ENCODE measurements around the gene LRRC27. TPM values are rescaled to one million over a fixed set of nuclear protein-coding genes. Genes with fewer than 3 reads are reported as not detected.
A peak's percentile ranks its signal among the peaks of the same experiment; 100 is the strongest.
"Not testable (repeated sequence)": the region's sequence is repeated elsewhere in the genome, so short reads cannot be mapped to it uniquely, and the experiment has no call there.

The LRRC27 gene
- total and polyA plus RNA-seq, 8 donors, result 11.7 to 35.1 (median 28.3) TPM

- H3K36me3 ChIP-seq, result no peaks in the 10 kb centered on the region
- DNase-seq (no peak), ATAC-seq (peak; percentile 33)
- no peaks in the 10 kb centered on the region for H3K27me3 ChIP-seq
- H3K9me3 ChIP-seq, result no peaks in the 10 kb centered on the region
- TF ChIP-seq CTCF (IDR thresholded peaks at IDR 0.05), result no peak
- peak overlapping the region; percentile 21 to 36 for H3K4me3 ChIP-seq
- intact Hi-C loops (cut with DNase I), result no loop called here
- peaks cover 18 to 39% of the 10 kb centered on the region in 2 donors for H3K4me1 ChIP-seq
- peak overlapping the region; percentile 72 to 79 for H3K27ac ChIP-seq
Observed at GRCh38 chr10:132336919-132337407, 5.0 kb downstream of the LRRC27 start.

- ATAC-seq; H3K36me3 ChIP-seq; H3K27me3 ChIP-seq; intact Hi-C loops (cut with DNase I); DNase-seq; H3K9me3 ChIP-seq: not testable (repeated sequence)
- peak overlapping the region in 1 of 2 donors; percentile 36 for H3K4me3 ChIP-seq
- H3K4me1 ChIP-seq, result peaks cover 12 to 33% of the 10 kb centered on the region in 2 donors
- H3K27ac ChIP-seq, result peak overlapping the region; percentile 72 to 79
Observed at GRCh38 chr10:132337854-132338253, 5.9 kb downstream of the LRRC27 start.

- Histone ChIP-seq H3K27ac (no peak overlapping the region), H3K4me1 (peaks cover 10 to 28% of the 10 kb centered on the region in 2 donors), H3K27me3 (no peaks in the 10 kb centered on the region), H3K4me3 (no peak overlapping the region), H3K9me3 (no peaks in the 10 kb centered on the region), H3K36me3 (peaks cover 0 to 6% of the 10 kb centered on the region in 2 donors)
- DNase-seq, result no peak
- TF ChIP-seq CTCF (IDR thresholded peaks at IDR 0.05), result no peak
- ATAC-seq, result no peak
- intact Hi-C loops (cut with DNase I), result no loop called here
Observed at GRCh38 chr10:132338876-132339275, 6.9 kb downstream of the LRRC27 start.

GRCh38 chr10:132339276-132339675 is 7.3 kb downstream of the LRRC27 start:
- TF ChIP-seq CTCF (IDR thresholded peaks at IDR 0.05), result no peak
- Histone ChIP-seq H3K27me3 (no peaks in the 10 kb centered on the region), H3K27ac (no peak overlapping the region), H3K36me3 (peaks cover 0 to 6% of the 10 kb centered on the region in 2 donors), H3K4me1 (peaks cover 10 to 28% of the 10 kb centered on the region in 2 donors), H3K4me3 (no peak overlapping the region), H3K9me3 (no peaks in the 10 kb centered on the region)
- DNase-seq (no peak), ATAC-seq (no peak)
- intact Hi-C loops (cut with DNase I), result no loop called here

- intact Hi-C loops (cut with DNase I), result loop anchor here in 1 of 2 donors (10.0 kb wide), 1 partner anchor 116 kb away; no protein-coding TSS in a partner anchor
- H3K9me3 ChIP-seq, result no peaks in the 10 kb centered on the region
- no peak for TF ChIP-seq CTCF (IDR thresholded peaks at IDR 0.05)
Observed at GRCh38 chr10:132341017-132341416, 9.0 kb downstream of the LRRC27 start.

GRCh38 chr10:132341781-132342180 is 9.8 kb downstream of the LRRC27 start:
- H3K9me3 ChIP-seq, result no peaks in the 10 kb centered on the region
- intact Hi-C loops (cut with DNase I), result loop anchor here in 1 of 2 donors (10.0 kb wide), 1 partner anchor 117 kb away; no protein-coding TSS in a partner anchor
- no peak for ATAC-seq
- no peak overlapping the region for H3K27ac ChIP-seq
- DNase-seq, result no peak
- TF ChIP-seq CTCF (IDR thresholded peaks at IDR 0.05), result no peak
- peaks cover 0 to 9% of the 10 kb centered on the region in 2 donors for H3K4me1 ChIP-seq
- no peaks in the 10 kb centered on the region for H3K27me3 ChIP-seq
- no peak overlapping the region for H3K4me3 ChIP-seq
- H3K36me3 ChIP-seq, result peaks cover 0 to 19% of the 10 kb centered on the region in 2 donors

More at GRCh38 chr10:132341017-132341416, 9.0 kb downstream of the LRRC27 start:
- peaks cover 0 to 19% of the 10 kb centered on the region in 2 donors for H3K36me3 ChIP-seq
- DNase-seq, result peak in 1 of 4 donors; percentile 6
- no peaks in the 10 kb centered on the region for H3K27me3 ChIP-seq
- H3K27ac ChIP-seq, result no peak overlapping the region
- peaks cover 6 to 17% of the 10 kb centered on the region in 2 donors for H3K4me1 ChIP-seq
- no peak for ATAC-seq
- no peak overlapping the region for H3K4me3 ChIP-seq

Data from left lung (tissue), 10 donors.